ENCODE results near the gene NRSN2.

Gene NRSN2

DNA sequence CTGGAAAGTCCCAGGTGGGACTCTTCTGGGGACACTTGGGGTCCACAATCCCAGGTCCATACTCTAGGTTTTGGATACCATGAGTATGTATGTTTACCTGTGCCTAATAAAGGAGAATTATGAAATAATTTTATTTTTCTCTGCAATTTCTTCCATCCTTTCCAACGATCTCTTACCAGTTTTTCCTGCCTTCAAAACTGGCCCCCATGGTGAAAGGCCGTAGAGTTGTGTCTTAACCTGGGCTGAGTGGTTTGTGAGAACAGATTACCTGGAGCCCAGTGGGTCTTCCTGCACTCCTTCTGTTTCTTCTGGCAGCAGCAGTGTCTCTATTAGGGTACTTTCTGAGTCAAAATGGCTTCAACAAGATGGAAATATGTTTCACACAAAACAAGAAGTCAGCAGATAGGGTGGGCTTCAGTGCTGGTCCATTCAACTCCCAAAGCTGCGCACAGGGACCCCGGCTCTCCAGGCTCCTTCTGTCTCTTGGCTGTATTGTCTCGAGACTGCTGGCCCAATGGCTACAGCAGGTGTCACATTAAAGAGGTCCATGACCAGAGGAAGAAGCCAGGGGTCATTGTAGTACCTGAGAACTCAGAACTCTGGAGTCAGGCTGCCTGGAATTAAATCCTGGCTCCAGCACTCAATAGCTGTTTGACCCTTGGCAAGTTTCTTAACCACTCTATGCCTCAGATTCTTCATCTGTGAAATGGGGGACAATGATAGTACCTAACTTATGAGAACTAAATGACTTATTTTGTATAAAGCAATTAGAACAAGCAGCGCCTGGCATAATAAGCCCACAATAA, 50.7 kb downstream of the NRSN2 start:
- DNase-seq (ENCODE audit: low read depth, low spot score), result no peak

DNA sequence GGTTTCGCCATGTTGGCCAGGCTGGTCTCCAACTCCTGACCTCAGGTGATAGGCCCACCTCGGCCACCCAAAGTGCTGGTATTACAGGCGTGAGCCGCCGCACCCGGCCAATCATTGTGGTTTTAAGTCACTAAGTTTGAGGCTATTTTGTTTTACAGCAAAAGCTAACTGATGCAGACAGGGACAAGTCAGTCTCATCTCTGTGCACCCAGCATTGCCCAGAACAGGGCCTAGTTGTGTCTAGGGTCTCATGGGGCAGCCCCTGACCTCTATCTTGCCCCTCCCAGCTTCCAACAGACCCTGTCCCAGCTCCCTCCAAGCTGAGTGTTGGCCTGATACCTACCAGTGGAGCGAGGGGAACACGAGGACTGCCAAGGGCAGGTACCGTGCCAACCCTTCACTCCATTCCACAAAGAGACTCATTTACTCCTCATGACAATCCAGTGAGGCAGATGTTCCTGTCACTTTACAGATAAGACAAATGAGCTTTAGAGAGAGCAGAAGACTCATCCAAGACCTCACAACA, 52.3 kb downstream of the NRSN2 start:
- no peak for DNase-seq (ENCODE audit: low read depth, low spot score)

DNA sequence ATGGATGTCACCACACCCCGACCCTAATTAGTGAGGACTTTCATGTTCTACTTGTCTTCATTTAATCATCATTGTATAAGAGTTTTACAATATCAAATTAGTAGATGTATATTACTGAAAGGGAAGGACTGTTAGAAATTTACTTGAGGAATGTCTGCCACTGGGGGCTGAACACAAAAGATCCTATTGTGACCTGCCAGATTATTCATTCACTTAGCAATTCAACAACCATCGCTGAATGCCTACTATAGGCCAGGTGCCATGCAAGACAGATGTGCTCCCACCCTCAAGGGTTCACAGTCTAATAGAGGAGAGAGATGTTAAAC, 53.2 kb downstream of the NRSN2 start:
- DNase-seq (ENCODE audit: low read depth, low spot score), result no peak

DNA sequence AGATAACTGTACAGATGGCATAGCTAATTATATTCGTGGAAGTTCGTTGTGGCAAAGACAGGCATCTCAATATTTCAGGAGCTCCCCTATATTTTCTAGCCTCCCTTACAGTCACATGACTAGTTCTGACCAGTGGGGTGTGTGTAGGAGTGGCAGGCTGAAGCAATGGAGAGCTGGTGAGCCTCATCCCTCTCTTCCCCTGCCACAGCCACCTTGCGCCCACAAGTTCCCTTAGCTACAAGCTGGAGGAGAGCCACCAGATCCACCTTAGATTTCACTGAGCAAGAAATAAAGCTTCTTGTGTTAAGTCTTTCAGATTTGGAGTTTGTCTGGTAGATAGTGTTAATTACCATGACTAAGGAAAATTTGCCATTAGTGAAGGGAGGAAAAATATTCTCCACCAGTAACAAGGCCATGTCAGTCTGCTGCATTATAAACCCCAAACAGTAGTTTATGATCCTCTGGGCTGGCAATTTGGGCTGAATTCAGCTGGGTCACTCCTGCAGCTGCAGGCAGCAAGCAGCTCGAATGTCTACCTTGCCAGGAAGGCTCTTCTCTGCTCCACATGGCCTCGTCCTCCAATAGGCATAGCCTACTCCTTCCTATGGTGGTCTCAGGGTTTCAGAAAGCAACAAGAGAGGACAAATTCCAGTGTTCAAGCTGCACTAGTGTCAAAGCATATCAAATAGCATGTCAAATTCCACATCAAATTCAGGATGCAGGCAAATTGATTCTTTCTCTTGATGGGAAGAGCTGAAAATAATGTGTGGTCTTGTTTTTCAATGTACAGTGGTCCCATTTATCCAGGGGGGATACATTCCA, 53.8 kb downstream of the NRSN2 start:
- no peak for DNase-seq (ENCODE audit: low read depth, low spot score)

DNA sequence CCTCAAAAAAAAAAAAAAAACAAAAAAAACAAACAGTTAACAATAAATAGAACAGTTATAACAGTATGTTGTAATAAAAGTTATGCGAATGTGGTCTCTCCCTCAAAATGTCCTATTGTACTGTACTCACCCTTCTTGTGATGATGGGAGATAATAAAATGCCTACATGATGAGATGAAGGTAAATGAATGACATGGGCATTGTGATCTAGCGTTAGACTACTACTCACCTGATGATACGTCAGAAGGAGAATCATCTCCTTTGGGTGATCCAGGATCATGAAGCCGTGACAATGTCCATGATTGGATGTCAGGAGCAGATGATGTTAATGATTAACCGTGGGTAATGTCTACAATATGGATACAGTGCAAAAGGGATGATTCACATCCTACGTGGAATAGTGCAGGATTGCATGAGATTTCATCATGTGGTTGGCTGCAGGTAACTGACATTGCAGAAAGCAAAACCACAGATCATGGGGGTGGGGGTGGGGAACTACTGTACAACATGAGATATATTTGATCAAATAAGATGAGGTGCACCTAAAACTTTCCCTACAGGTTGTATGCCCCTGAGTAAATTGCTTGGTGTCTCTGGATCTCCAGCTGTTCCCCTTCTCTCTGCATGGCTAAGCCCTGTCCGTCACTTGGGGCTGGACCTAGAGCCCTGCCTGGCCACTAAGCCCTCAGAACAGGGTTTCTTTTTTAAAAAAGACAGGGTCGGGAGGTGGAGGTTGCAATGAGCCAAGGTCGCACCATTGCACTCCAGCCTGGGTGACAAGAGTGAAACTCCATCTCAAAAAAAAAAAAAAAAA, 55.0 kb downstream of the NRSN2 start:
- DNase-seq (ENCODE audit: low read depth, low spot score), result no peak

DNA sequence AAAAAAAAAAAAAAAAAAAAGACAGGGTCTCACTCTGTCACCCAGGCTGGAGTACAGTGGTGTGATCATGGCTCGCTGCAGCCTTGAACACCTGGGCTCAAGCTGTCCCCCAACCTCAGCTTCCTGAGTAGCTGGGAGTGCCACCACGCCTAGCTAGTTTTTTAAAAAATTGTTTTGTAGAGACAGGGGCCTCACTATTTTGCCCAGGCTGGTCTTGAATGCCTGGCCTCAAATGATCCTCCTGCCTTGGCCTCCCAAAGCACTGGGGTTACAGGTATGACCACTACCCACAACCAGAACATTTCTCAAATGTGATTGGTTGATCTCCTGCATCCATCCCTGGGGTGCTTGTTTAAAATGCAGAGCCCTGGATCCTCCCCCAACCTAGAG, 55.6 kb downstream of the NRSN2 start:
- no peak for DNase-seq (ENCODE audit: low read depth, low spot score)

DNA sequence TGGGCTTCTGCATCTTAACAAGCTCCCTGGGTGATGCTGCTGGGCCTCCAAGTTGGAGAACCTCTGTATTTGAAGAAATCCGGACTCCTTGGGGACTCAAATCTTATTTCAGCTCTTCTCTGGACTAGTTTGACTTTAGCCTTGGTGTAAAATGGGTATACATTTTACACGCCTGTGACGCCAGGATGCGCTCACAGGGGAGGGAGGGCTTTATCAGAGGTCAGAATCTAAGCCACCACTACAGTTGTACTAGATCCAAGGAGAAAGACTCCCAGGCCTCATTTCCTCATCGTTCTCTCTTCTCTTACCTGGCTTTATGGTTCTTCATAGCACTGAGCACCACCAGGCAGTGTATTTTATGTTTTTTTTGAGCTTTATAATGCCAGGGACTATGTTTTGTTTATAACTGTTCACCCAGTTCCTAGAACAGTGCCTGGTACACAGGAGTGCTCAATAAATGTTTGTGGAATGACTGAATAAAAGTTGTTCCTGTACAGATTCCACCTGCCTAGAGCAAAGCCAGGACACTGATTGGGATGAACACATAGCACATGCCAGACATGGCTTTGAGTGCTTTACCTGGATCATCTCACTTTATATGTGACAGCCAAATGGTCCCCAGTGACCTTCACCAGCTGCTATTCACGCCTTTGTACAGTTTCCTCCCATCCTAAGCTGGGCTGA, 56.1 kb downstream of the NRSN2 start:
- DNase-seq (ENCODE audit: low read depth, low spot score), result no peak

DNA sequence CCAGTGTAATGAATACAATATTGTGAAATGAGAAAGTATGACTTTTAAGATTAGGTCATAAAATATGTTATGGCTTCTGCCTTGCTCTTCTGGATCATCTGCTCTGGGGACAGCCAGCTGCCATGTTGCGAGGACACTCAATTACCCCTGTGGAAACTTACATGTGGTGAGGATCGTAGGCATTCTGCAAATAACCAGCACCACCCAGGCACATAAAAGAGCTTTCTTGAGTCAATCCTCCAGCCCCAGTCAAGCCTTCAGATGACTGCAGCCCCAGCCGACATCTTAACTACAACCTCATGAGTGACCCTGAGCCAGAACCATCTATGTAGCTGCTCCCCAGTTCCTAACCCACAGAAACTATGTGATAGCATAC, 56.7 kb downstream of the NRSN2 start:
- DNase-seq (ENCODE audit: low read depth, low spot score), result no peak

DNA sequence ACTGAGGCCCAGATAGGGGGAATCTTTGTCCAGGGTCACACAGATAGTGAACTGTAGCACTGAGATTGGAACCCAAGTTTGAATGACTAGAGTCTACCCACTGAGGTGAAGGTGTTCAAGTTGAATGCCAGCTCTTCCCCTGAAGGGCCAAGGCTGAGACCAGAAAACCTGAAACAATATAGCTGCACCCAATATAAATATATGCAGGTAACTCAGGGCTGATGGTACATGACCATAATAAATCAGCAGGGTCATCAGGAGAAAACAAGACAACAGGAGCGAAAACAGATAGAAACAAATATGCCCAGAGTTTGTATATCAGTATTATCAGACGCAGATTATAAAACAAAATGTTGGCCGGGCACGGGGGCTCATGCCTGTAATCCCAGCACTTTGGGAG, 57.2 kb downstream of the NRSN2 start:
- no peak for DNase-seq (ENCODE audit: low read depth, low spot score)

Measured in iPS DF 19.7 (cell line).